PFSK-1 (cell line): ENCODE data around the gene CCN6.

Experiments
- POLR2AphosphoS5 ChIP-seq: IDR thresholded peaks from 2 replicates; pipeline ENCODE4 v1.6.1; 2012; ENCODE audit warnings: low read depth, mild to moderate bottlenecking, control low read depth, low read length, moderate library complexity
- SIN3A ChIP-seq: IDR thresholded peaks from 2 replicates; pipeline ENCODE4 v1.6.1; 2012; ENCODE audit warnings: mild to moderate bottlenecking, low read length, moderate library complexity, borderline replicate concordance; ENCODE audit not compliant: insufficient read depth
- TAF1 ChIP-seq: IDR thresholded peaks from 2 replicates; pipeline ENCODE4 v1.6.1; 2012; ENCODE audit warnings: low read length, control low read depth, borderline replicate concordance; ENCODE audit not compliant: insufficient read depth
- TF ChIP-seq, protein P1 (sequence below), 2 experiments: IDR thresholded peaks; 2 replicates each; pipeline versions ENCODE4 v1.6.1 to v1.8.0; 2011 to 2012; ENCODE audit warnings: low read depth in 2 of 2, low read length in 2 of 2, control low read depth in 1 of 2, inconsistent platforms in 1 of 2, mild to moderate bottlenecking in 1 of 2, moderate library complexity in 1 of 2; ENCODE audit not compliant: insufficient read depth in 1 of 2

DNA sequence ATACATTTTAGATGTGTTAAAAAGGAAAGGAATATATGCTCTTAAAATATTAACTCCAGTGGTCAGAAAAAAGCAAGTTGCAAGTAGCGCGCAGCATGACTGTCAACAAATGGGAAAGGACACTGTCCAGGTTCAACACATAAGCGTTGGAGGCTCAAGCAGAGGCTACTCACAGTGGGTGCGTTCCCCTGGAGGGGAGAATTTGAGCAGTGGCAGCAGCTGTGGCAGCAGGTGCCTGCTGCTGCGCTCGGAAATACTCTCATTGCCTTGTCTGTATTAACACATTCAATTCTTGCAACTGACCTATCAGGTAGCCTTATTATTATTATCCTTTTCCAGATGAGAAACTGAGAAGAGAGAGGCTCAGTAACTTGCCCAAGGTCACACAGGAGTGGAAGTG lies 21.9 kb upstream of the CCN6 start:
- no peak for TF ChIP-seq POLR2AphosphoS5
- no peak for TF ChIP-seq TAF1
- TF ChIP-seq, protein P1, sequence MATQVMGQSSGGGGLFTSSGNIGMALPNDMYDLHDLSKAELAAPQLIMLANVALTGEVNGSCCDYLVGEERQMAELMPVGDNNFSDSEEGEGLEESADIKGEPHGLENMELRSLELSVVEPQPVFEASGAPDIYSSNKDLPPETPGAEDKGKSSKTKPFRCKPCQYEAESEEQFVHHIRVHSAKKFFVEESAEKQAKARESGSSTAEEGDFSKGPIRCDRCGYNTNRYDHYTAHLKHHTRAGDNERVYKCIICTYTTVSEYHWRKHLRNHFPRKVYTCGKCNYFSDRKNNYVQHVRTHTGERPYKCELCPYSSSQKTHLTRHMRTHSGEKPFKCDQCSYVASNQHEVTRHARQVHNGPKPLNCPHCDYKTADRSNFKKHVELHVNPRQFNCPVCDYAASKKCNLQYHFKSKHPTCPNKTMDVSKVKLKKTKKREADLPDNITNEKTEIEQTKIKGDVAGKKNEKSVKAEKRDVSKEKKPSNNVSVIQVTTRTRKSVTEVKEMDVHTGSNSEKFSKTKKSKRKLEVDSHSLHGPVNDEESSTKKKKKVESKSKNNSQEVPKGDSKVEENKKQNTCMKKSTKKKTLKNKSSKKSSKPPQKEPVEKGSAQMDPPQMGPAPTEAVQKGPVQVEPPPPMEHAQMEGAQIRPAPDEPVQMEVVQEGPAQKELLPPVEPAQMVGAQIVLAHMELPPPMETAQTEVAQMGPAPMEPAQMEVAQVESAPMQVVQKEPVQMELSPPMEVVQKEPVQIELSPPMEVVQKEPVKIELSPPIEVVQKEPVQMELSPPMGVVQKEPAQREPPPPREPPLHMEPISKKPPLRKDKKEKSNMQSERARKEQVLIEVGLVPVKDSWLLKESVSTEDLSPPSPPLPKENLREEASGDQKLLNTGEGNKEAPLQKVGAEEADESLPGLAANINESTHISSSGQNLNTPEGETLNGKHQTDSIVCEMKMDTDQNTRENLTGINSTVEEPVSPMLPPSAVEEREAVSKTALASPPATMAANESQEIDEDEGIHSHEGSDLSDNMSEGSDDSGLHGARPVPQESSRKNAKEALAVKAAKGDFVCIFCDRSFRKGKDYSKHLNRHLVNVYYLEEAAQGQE (IDR thresholded peaks at IDR 0.05; ENCODE audit: insufficient read depth in 1 of 2, low read depth in 2 of 2, low read length in 2 of 2): no peak
- no peak for TF ChIP-seq SIN3A
